CD4-positive, alpha-beta T cell treated with Interleukin-17A for 4 hours (primary cell): Measurements from ENCODE around the gene DMAC2L.
"Not testable (repeated sequence)": the region's sequence is repeated elsewhere in the genome, so short reads cannot be mapped to it uniquely, and the experiment has no call there.

Experiments used
- DNase-seq: peaks from one replicate; pipeline ENCODE4 v3.0.0-alpha.2; 2020; ENCODE audit warnings: mixed read lengths

The DMAC2L gene

DNA sequence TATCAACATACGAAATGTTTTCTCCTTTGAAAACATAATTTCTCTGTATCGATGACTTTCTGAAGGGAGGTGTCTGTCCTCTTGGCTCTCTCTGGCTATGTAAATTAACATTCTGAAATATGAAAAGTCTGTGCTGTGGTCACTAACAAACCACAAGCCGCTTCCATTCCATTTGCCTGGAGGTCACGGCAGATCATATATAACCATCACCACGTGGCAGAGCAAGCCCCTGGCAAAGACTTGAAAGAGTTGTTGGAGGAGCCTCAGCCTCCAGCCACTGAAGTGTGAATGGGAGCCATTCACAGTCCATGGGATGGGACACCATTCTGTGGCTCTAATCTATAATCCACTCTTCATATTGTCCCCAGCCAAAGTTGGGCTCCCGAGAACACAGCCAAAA, 45.0 kb downstream of the DMAC2L start:
- DNase-seq: no peak

DNA sequence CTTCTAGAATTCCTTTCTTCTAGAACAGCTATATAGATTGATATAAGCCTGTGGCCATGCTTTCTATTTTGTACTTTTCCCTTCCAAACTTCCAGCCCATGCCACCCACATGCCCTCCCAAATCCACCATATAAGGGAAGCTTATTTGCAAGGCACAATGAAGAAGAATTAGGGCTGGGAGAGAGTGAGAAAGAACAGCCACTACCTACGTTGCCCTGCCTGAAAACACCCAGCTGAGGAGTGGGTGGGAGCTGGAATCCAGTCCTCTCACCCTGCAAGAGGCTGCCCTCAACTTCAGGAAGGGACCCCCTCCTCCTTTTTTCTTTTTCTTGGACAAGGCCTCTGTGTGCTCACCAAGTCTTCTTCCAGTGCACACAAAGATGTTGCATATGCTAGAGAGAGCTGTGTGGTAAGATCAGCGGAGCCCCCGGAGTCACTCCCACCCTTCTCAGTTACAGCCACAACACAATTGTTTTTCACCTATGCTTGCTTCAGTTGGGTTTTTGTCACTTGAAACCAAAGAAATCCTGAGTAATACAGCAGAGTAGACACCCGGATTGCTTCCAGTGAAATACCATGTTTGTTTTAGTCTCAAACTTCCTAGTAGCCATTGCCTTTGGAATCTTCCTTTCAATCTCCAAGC, 45.8 kb downstream of the DMAC2L start:
- DNase-seq: no peak

DNA sequence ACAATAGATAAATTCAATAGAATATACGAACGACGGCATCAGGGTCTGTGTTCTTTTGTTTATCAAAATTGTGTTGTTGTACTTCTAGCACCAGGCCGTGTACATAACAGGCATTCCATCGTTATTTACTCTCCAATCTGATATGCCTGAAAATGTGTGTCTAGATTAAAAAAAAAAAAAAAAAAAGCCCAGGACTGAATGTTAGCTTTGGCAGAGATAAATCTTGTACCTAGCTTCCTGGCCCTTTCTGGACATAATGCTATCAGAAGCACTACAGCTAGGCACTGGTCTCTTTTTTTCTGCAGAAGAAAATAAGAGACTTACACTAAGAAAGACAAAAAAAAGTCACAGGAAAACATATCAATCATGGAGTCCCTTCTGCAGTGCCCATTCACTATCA, 47.5 kb downstream of the DMAC2L start:
- no peak for DNase-seq

DNA sequence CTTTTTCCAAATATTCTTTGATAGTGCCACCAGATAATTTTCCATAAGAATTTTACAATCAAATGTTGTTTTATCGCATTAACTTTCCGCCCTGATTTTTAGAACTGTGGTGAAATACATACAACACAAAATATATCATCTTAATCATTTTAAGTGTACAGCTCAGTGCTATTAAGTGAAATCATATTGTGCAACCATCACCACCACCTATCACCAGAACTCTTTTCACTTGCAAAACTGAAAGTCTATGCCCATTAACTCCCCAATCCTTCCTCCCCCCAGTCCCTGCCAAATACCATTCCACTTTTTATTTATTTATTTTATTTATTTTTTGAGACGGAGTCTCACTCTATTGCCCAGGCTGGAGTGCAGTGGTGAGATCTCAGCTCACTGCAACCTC, 48.0 kb downstream of the DMAC2L start:
- no peak for DNase-seq

DNA sequence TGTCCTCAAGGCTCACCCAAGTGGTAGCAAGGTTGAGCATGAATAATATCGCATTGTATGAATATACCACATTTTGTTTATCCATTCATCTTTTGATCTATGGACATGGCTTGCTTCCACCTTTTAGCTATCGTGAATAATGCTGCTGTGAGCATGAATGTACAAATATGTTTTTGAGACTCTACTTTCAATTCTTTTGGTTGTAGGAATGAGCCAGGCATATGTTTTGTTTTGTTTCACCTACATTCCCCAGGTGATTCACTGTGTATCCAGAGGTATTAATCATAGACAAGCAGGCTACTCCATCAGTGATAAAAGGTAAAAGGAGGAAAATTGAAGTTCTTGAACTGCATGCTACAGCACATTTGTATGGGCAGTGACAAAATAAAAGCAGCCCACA, 48.7 kb downstream of the DMAC2L start:
- DNase-seq: no peak

DNA sequence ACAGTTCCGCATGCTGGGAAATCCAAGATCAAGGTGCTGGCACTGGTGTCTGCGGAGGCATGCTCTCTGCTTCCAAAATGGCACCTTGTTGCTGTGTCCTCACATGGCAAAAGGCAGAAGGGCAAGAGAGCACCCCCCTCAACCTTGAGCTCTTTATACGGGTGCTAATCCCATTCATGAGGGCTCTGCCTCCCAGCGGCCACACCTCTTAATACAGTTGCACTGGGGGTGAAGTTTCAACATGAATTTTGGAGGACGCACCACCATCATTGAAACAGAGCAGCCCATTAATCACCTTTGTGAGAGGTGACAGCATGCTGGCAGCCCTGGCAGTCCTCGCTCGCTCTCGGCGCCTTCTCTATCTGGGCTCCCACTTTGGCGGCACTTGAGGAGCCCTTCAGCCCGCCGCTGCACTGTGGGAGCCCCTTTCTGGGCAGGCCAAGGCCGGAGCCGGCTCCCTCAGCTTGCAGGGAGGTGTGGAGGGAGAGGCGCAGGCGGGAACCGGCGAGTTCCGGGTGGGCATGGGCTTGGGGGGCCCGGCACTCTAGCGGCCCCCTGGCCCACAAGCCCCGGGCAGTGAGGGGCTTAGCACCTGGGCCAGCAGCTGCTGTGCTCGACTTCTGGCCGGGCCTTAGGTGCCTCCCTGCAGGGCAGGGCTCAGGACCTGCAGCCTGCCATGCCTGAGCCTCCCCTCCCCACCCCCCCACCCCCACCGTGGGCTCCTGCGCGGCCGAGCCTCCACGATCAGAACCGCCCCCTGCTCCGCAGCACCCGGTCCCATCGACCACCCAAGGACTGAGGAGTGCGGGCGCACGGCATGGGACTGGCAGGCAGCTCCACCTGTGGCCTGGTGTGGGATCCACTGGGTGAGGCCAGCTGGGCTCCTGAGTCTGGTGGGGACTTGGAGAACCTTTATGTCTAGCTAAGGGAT, 49.6 kb downstream of the DMAC2L start:
- DNase-seq: not testable (repeated sequence)

DNA sequence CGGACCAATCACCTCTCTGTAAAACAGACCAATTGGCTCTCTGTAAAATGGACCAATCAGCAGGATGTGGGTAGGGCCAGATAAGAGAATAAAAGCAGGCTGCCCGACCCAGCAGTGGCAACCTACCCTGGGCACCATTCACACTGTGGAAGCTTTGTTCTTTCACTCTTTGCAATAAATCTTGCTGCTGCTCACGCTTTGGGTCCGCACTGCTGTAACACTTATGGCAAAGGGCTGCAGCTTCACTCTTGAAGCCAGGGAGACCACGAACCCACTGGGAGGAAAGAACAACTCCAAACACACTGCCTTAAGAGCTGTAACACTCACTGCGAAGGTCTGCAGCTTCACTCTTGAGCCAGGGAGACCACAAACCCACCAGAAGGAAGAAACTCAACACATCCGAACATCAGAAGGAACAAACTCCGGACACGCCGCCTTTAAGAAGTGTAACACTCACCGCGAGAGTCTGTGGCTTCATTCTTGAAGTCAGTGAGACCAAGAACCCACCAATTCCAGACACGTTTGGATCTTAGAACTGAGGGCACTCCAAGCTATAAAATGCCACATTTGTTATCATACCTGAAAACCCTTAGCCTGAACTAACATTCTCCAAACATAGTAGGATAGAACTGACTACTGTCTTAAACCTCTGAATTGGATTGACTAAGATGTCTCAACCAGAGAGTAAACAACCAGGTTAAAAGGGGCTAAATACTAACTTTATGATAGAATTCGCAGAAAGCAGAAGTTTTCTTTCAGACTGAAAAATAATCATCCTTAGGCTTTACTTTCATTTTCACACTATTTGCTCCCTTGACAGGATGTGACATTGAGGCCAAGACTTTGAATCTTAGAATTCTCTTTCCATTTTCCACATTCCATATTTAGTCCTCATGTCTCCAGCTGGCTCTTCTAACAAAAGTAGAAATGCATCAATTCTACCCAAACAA, 50.9 kb downstream of the DMAC2L start:
- peak; percentile 24 for DNase-seq

DNA sequence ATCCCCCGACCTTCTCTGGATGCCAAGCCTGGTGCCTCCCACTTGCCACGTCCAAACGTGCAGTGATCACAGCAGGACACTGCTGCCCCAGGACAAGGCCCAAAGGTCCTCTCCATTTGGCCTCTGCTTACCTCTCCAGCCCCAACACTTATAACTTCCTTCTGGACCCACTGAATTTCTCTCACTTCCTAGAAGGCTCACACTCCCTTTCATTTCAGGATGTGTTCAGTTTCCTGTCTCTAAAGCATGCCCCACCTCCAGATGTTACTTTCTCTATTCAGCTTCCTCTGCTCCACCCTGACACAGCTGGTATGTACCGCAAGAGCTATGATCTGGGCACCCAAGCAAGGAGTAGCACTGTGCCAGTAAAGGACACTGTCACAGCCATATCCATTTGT, 51.6 kb downstream of the DMAC2L start:
- DNase-seq: peak; percentile 57

DNA sequence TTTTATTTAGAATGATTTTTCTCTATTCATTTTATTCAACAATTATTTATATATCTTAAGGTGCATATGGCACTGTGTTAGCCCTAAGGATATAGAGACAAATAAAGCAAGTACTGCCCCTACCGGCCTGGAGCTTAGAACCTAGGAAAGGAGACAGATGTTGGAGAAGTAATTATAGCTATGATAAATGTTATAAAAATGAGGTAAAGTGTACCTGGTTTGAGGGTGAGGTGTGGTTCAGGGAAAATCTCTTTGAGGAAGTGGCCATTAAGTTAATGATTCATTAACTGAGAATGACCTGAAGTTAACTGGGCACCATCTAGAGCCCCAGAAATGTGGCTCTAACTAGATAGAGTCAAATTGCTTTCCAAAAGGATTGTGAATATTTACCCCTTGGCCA, 52.7 kb downstream of the DMAC2L start:
- DNase-seq: no peak

DNA sequence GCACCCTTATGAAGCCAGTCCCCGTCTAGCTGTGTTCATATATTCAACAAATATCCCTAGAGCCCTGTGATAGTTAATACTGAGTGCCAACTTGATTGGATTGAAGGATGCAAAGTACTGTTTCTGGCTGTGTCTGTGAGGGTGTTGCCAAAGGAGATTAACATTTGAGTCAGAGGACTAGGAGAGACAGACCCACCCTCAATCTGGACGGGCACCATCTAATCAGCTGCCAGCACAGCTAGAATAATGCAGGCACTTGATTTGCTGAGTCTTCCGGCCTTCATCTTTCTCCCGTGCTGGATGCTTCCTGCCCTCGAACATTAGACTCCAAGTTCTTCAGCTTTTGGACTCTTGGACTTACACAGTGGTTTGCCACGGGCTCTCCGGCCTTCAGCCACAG, 53.4 kb downstream of the DMAC2L start:
- DNase-seq: not testable (repeated sequence)

DNA sequence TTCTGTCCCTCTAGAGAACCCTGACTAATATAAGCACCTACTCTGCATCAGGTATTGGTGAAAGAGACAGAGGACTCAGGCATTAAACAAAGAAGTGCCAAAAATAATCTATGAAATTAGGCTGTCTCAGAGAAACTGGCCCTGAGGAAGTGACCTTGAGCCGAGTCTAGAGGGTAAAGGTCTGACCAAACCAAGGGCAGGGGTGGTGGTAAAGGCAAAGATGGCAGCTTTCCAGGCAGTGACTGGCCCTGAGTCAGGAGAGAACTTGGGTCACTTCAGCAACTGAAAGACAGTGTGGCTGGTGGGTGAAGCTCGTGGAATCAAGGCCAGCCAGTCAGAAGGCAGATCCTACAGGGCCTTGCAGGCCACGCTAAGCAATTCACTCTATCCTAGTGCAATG, 54.0 kb downstream of the DMAC2L start:
- DNase-seq: no peak

DNA sequence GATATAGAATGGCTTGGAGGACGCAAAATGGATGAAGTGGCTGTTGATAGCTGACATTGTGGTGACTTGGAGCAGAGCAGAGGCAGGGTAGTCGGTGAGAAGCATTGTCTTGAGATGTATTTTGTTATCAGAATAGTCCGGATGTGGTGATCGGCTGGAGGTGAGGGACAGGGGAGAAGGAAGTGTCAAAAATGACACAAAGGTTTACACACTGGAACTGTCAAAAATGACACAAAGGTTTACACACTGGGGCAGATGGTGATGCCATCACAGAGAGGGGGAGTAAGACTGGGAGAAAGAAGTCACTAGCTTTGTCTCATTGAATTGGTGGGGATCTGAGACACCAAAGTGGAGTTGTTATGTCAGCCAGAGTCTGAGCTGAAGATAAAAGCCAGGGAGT, 54.5 kb downstream of the DMAC2L start:
- DNase-seq: no peak

DNA sequence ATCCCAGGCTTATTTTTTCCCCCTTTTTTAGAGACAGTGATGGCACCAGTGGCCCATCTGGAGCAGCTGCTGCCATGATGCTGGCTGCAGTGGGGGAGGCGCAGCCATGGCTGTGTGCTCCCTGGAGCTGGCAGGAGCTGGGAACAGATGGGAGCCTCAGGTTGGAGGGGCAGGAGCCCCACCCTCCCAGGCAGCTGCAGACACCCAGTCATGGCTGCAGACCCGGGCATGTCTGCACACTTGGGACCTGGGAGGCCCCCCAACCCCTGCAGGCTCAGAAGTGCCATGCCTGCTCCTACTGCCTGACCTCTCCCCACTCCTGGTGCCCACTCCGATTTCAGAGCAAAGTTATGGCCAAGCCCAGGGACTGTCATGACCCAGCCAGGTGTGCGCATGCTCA, 59.4 kb downstream of the DMAC2L start:
- DNase-seq: no peak

DNA sequence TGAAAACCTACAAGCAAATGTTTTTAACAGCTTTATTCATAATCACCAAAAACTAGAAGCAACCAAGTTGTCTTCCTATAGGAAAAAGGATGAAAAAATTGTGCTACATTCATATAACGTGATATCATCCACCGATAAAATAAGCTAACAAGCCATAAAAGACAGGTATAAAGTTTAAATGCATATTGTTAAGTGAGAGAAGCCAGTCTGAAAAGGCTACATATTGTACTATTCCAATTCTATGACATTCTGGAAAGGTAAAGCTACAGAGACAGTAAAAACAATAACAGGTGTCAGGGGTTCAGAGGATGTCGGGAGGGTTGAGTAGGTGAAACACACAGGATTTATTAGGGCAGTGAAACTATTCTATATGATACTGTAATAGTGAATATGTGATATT, 61.8 kb downstream of the DMAC2L start:
- DNase-seq: no peak

DNA sequence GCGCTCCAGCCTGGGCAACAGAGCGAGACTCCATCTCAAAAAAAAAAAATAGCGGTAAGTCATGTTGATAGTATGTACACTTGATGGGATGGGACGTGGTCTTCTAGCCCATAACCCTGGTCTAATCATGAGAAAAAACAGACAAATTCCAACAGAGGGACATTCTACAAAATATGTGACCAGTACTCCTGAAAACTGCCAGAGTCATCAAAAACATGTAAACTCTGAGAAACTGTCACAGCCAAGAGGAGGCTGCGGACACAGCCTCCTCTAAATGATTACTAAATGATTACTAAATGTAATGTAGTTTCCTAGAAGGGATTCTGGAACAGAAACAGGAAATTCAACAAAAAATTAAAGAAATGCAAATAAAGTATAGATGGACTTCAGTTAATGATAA, 63.6 kb downstream of the DMAC2L start:
- DNase-seq: no peak
